Activated T-cell treated with anti-CD3 and anti-CD28 coated beads, Interleukin-2, amount 50 U/mL, for 24 hours (primary cell): Measurements from ENCODE around the gene SPATA9.
A peak's percentile ranks its signal among the peaks of the same experiment; 100 is the strongest.

Source experiments
- DNase-seq: peaks from one replicate; pipeline ENCODE4 v3.0.0-alpha.2; 2020
- H3K27ac Mint-ChIP-seq: 2 replicates; pipeline ENCODE4 v1.8.0; 2020; ENCODE audit warnings: mild to moderate bottlenecking, mixed read lengths
- H3K27me3 Mint-ChIP-seq: 2 replicates; pipeline ENCODE4 v1.8.0; 2020; ENCODE audit warnings: mixed read lengths
- H3K36me3 Mint-ChIP-seq: 2 replicates; pipeline ENCODE4 v1.8.0; 2020; ENCODE audit warnings: low read depth, mixed read lengths
- H3K4me1 Mint-ChIP-seq: 2 replicates; pipeline ENCODE4 v1.8.0; 2020; ENCODE audit warnings: low read depth, mixed read lengths
- H3K4me3 Mint-ChIP-seq: 2 replicates; pipeline ENCODE4 v1.8.0; 2020; ENCODE audit warnings: mild to moderate bottlenecking, moderate library complexity, mixed read lengths
- H3K9me3 Mint-ChIP-seq: 2 replicates; pipeline ENCODE4 v1.8.0; 2020; ENCODE audit warnings: mixed read lengths

Gene SPATA9

GRCh38 chr5:95630394-95630917 lies 52.3 kb downstream of the SPATA9 start:
- no peak for DNase-seq
- H3K27ac Mint-ChIP-seq: no peak overlapping the region
- H3K4me3 Mint-ChIP-seq: no peak overlapping the region
- H3K36me3 Mint-ChIP-seq: peaks cover 1% of the 10 kb centered on the region
- no peaks in the 10 kb centered on the region for H3K27me3 Mint-ChIP-seq
- H3K9me3 Mint-ChIP-seq: peaks cover 5% of the 10 kb centered on the region
- peaks cover 21% of the 10 kb centered on the region for H3K4me1 Mint-ChIP-seq

GRCh38 chr5:95628933-95629332 lies 53.9 kb downstream of the SPATA9 start:
- H3K36me3 Mint-ChIP-seq: peaks cover 1% of the 10 kb centered on the region
- H3K27ac Mint-ChIP-seq: no peak overlapping the region
- H3K4me3 Mint-ChIP-seq: no peak overlapping the region
- H3K4me1 Mint-ChIP-seq: peaks cover 21% of the 10 kb centered on the region
- no peak for DNase-seq
- no peaks in the 10 kb centered on the region for H3K27me3 Mint-ChIP-seq
- peaks cover 5% of the 10 kb centered on the region for H3K9me3 Mint-ChIP-seq

GRCh38 chr5:95627971-95628810 lies 54.6 kb downstream of the SPATA9 start:
- Mint-ChIP-seq H3K4me3 (no peak overlapping the region), H3K27ac (no peak overlapping the region)

DNA sequence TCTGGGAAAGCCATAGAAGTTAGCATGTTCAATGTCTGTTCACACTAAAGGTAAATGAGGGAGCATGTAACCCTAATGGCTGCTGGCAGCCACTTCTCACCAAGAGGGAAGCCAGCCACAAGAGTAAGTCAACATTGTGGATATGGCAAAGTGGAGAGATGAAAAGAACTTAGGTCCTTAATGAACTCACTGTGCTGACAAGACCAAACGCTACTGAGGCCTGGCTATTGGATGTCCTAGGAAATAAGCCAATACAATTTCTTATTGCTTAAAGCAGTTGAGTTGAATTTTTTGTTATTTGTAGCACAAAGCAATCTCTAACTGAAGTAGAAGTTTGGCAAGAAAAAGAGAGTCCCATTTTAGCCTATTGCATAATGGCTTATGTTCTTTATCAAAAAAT lies 56.1 kb downstream of the SPATA9 start:
- Mint-ChIP-seq H3K4me1 (peaks cover 24% of the 10 kb centered on the region), H3K36me3 (peaks cover under 1% of the 10 kb centered on the region), H3K27me3 (no peaks in the 10 kb centered on the region), H3K27ac (no peak overlapping the region), H3K4me3 (no peak overlapping the region), H3K9me3 (no peaks in the 10 kb centered on the region)
- no peak for DNase-seq

More at GRCh38 chr5:95627971-95628810, 54.6 kb downstream of the SPATA9 start:
- peaks cover 1% of the 10 kb centered on the region for H3K36me3 Mint-ChIP-seq
- H3K27me3 Mint-ChIP-seq: no peaks in the 10 kb centered on the region
- peaks cover 22% of the 10 kb centered on the region for H3K4me1 Mint-ChIP-seq
- DNase-seq: no peak
- peaks cover 5% of the 10 kb centered on the region for H3K9me3 Mint-ChIP-seq

- DNase-seq: no peak
- H3K27ac Mint-ChIP-seq: no peak overlapping the region
- no peaks in the 10 kb centered on the region for H3K9me3 Mint-ChIP-seq
- peaks cover 6% of the 10 kb centered on the region for H3K36me3 Mint-ChIP-seq
- peaks cover 26% of the 10 kb centered on the region for H3K4me1 Mint-ChIP-seq
- no peaks in the 10 kb centered on the region for H3K27me3 Mint-ChIP-seq
- H3K4me3 Mint-ChIP-seq: no peak overlapping the region
Measured at GRCh38 chr5:95624368-95624767, 58.4 kb downstream of the SPATA9 start.

DNA sequence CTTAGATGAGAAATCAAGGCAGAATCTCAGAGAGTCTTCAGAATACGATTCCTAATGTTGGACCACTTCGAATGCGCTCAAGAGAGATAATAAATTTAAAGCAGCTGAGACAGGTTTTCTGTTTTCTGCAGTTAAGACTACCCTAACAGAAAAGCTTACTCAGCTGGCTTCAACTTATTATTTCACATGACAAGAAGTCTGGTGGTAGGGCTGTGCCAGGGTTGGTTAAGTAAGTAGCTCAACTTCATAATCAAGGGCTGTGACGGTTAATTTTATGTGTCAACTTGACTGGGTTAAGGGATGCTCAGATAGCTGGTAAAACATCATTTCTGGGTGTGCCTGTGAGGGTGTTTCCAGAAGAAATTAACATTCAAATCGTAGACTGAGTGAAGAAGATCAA lies 59.1 kb downstream of the SPATA9 start:
- Mint-ChIP-seq H3K27ac (no peak overlapping the region), H3K36me3 (peaks cover 6% of the 10 kb centered on the region), H3K4me3 (no peak overlapping the region), H3K9me3 (no peaks in the 10 kb centered on the region), H3K27me3 (no peaks in the 10 kb centered on the region), H3K4me1 (peaks cover 32% of the 10 kb centered on the region)
- no peak for DNase-seq

DNA sequence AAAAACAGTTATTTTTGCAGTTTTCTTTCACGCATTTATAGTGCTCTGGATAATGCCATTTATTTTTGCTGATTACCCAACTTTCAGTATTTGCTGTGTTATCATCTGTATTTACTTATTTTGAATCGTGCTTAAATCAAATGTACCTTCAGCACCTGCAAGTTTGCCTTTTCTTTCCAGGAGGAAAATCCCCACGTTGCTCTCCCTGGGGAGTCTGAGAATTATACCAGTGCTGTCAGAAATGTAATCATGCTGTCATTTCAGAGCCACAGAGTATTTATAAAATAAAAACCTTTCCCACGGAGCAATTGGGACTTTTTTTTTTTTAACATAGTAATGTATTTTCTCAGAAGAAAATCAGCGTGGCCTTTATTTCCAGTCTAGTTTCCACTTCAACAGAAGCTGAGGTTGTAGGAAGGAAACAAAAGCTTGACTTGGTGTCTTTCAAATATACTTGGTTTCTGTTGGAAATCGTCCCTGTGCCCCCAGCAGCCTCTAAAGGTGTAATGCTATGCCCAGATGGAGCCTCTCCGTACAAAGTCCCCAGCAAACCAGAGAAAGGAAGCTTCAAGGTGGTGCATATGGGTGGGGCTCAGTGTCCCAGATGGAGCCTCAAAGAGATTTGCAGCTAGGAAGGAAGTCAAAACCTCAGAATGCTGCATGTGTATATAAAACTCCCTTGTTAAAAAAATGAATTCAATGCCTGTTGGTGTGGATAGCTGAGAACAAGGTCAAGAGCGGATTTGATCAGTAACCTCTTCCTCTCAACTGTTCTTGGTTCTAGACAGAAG lies 60.8 kb downstream of the SPATA9 start:
- H3K27me3 Mint-ChIP-seq: no peaks in the 10 kb centered on the region
- H3K4me1 Mint-ChIP-seq: peaks cover 41% of the 10 kb centered on the region
- H3K9me3 Mint-ChIP-seq: no peaks in the 10 kb centered on the region
- DNase-seq: no peak
- peak overlapping the region; percentile 63 for H3K4me3 Mint-ChIP-seq
- peak overlapping the region; percentile 88 for H3K27ac Mint-ChIP-seq
- peaks cover 6% of the 10 kb centered on the region for H3K36me3 Mint-ChIP-seq

DNA sequence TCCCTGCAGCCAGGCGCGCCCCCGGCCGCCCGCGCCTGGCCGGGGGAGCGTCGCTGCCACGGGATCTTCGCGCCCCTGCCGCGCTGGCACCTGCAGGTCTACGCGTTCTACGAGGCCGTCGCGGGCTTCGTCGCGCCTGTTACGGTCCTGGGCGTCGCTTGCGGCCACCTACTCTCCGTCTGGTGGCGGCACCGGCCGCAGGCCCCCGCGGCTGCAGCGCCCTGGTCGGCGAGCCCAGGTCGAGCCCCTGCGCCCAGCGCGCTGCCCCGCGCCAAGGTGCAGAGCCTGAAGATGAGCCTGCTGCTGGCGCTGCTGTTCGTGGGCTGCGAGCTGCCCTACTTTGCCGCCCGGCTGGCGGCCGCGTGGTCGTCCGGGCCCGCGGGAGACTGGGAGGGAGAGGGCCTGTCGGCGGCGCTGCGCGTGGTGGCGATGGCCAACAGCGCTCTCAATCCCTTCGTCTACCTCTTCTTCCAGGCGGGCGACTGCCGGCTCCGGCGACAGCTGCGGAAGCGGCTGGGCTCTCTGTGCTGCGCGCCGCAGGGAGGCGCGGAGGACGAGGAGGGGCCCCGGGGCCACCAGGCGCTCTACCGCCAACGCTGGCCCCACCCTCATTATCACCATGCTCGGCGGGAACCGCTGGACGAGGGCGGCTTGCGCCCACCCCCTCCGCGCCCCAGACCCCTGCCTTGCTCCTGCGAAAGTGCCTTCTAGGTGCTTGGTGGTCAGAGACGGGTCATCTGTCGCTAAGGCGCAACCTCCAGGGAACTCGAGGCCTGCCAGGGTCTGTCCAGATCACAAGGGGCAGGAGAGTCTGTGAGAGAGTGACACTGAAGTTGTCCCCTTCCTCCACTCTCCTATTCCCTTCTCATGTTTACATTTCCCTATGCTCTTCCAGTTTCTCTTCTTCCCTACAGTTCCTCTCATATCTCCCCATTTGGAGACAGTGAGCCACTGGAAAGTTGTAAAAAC lies 61.6 kb downstream of the SPATA9 start:
- Mint-ChIP-seq H3K27me3 (no peaks in the 10 kb centered on the region), H3K36me3 (peaks cover 6% of the 10 kb centered on the region), H3K9me3 (no peaks in the 10 kb centered on the region), H3K27ac (peak overlapping the region; percentile 88), H3K4me1 (peaks cover 44% of the 10 kb centered on the region), H3K4me3 (peak overlapping the region; percentile 63)
- DNase-seq: peak; percentile 80

GRCh38 chr5:95620030-95620869 lies 62.5 kb downstream of the SPATA9 start, which contains the start of gene GPR150:
Gene GPR150 (plus strand): TSS chr5:95620087. CDS start chr5:95620276, 189 bp downstream.
- DNase-seq: peak; percentile 83
- no peaks in the 10 kb centered on the region for H3K27me3 Mint-ChIP-seq
- H3K4me1 Mint-ChIP-seq: peaks cover 47% of the 10 kb centered on the region
- H3K27ac Mint-ChIP-seq: peak within 1 kb of the TSS; percentile 88
- H3K36me3 Mint-ChIP-seq: peaks cover 6% of the 10 kb centered on the region
- peak within 1 kb of the TSS; percentile 84 for H3K4me3 Mint-ChIP-seq
- H3K9me3 Mint-ChIP-seq: no peaks in the 10 kb centered on the region

DNA sequence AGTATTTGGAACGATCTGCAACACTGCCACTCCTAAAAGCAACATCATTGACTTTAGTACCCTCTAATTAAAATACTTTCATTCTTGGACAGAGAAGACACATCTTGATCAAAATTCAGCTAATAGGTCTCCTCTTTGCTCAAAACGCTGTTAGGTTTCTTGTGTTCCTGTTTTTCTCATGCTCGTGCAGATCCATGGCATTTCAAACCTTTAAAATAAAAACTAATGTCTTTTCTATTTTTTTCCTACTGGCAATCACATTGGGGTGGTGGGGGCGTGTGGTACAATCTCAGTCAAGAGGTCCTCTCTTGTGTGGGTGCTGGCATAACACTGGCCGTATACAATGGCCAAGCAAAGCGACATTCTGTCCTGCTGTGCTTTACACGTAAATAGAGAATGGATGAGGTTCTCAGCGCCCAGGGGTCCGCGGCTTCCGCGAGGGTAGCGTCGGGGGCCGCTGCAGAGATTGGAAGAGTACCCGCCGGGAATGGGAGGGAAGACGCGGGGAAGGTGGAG lies 63.2 kb downstream of the SPATA9 start:
- H3K4me3 Mint-ChIP-seq: peak overlapping the region; percentile 84
- H3K27me3 Mint-ChIP-seq: no peaks in the 10 kb centered on the region
- peak overlapping the region; percentile 88 for H3K27ac Mint-ChIP-seq
- H3K9me3 Mint-ChIP-seq: no peaks in the 10 kb centered on the region
- DNase-seq: no peak
- H3K36me3 Mint-ChIP-seq: peaks cover 10% of the 10 kb centered on the region
- peaks cover 53% of the 10 kb centered on the region for H3K4me1 Mint-ChIP-seq

GRCh38 chr5:95619096-95619495 lies 63.7 kb downstream of the SPATA9 start:
- H3K36me3 Mint-ChIP-seq: peaks cover 10% of the 10 kb centered on the region
- no peaks in the 10 kb centered on the region for H3K27me3 Mint-ChIP-seq
- H3K27ac Mint-ChIP-seq: peak overlapping the region; percentile 88
- H3K4me1 Mint-ChIP-seq: peaks cover 54% of the 10 kb centered on the region
- H3K4me3 Mint-ChIP-seq: peak overlapping the region; percentile 84
- no peak for DNase-seq
- H3K9me3 Mint-ChIP-seq: no peaks in the 10 kb centered on the region

DNA sequence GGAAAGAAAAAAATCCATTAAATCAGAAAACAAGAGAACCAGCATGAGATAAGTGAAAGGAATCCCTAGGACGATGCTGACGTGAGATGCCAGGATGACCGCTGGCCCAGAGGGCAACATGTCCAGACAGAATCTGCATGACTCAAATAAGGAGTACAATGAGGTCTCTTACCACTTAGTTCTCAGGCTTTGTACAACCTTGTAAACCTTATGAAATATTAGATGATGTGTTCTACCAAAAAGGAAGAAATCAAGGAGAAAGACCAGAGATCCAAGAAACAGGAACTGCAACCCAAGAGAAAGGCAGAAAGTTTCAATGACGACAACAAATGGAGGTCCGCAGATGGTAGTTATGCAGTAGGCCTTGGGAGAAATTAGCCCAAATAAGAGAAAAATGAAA lies 65.7 kb downstream of the SPATA9 start:
- Mint-ChIP-seq H3K9me3 (peaks cover 13% of the 10 kb centered on the region), H3K4me3 (no peak overlapping the region), H3K4me1 (peaks cover 51% of the 10 kb centered on the region), H3K27ac (no peak overlapping the region), H3K36me3 (peaks cover 25% of the 10 kb centered on the region), H3K27me3 (no peaks in the 10 kb centered on the region)
- no peak for DNase-seq

DNA sequence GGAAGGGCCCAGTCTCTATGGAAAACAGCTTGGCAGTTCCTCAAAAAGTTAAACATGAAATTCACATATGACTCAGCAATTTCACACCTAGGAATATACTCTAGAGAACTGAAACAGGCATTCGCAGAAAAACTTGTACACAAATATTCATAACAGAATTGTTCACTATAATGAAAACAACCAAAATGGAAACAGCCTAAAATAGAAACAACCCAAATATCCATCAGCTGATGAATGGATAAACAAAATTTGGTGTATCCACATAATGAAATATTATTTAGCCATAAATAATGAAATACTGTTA lies 67.7 kb downstream of the SPATA9 start:
- H3K36me3 Mint-ChIP-seq: peaks cover 23% of the 10 kb centered on the region
- peaks cover 42% of the 10 kb centered on the region for H3K4me1 Mint-ChIP-seq
- no peak overlapping the region for H3K4me3 Mint-ChIP-seq
- H3K27me3 Mint-ChIP-seq: no peaks in the 10 kb centered on the region
- peaks cover 13% of the 10 kb centered on the region for H3K9me3 Mint-ChIP-seq
- H3K27ac Mint-ChIP-seq: peak overlapping the region; percentile 13
- DNase-seq: no peak
